Liver (tissue), 9 donors: ENCODE measurements around the gene SEZ6L. TPM values are rescaled to one million over a fixed set of nuclear protein-coding genes. Genes with fewer than 3 reads are reported as not detected.

ENCODE experiments used
- DNase-seq: peaks from one replicate; pipeline ENCODE4 v3.0.0-alpha.2; 2017; ENCODE audit warnings: low spot score
- H3K27ac ChIP-seq, 2 donors: one replicate each; pipeline ENCODE4 v1.7.0; 2013; ENCODE audit warnings: inconsistent platforms in 2 of 2, low read length in 2 of 2, control low read depth in 1 of 2, low read depth in 1 of 2, mild to moderate bottlenecking in 1 of 2
- H3K27me3 ChIP-seq, 4 donors: one replicate each; pipeline versions ENCODE4 v1.6.1 to v1.7.0; 2013; ENCODE audit warnings: low read length in 3 of 4, inconsistent platforms in 1 of 4, mild to moderate bottlenecking in 1 of 4, moderate library complexity in 1 of 4; ENCODE audit not compliant: control insufficient read depth in 4 of 4, insufficient read depth in 4 of 4
- H3K36me3 ChIP-seq, 4 donors: one replicate each; pipeline versions ENCODE4 v1.6.1 to v1.7.0; 2013; ENCODE audit warnings: low read length in 3 of 4, mild to moderate bottlenecking in 3 of 4, low read depth in 1 of 4, moderate library complexity in 1 of 4; ENCODE audit not compliant: control insufficient read depth in 4 of 4, insufficient read depth in 3 of 4
- H3K4me1 ChIP-seq, 4 donors: one replicate each; pipeline versions ENCODE4 v1.6.1 to v1.7.0; 2013; ENCODE audit warnings: low read length in 3 of 4, mild to moderate bottlenecking in 3 of 4, moderate library complexity in 1 of 4; ENCODE audit not compliant: control insufficient read depth in 4 of 4, insufficient read depth in 4 of 4
- H3K4me3 ChIP-seq, 3 donors: one replicate each; pipeline versions ENCODE4 v1.6.1 to v1.7.0; 2013; ENCODE audit warnings: low read length in 3 of 3, control low read depth in 1 of 3, low read depth in 1 of 3, mild to moderate bottlenecking in 1 of 3
- H3K9ac ChIP-seq, 2 donors: one replicate each; pipeline ENCODE4 v1.7.0; 2013; ENCODE audit warnings: low read length in 2 of 2, mild to moderate bottlenecking in 2 of 2, moderate library complexity in 2 of 2, control low read depth in 1 of 2, low read depth in 1 of 2
- H3K9me3 ChIP-seq, 4 donors: one replicate each; pipeline versions ENCODE4 v1.6.1 to v1.7.0; 2013; ENCODE audit warnings: low read length in 3 of 4; ENCODE audit not compliant: control insufficient read depth in 4 of 4
- EGR1 ChIP-seq, 2 donors: IDR thresholded peaks; 2 replicates each; pipeline ENCODE4 v1.6.1; 2016 to 2018; ENCODE audit warnings: antibody characterized with exemption in 2 of 2, low read depth in 2 of 2
- FOXA1 ChIP-seq: IDR thresholded peaks from 2 replicates; pipeline ENCODE4 v1.6.1; 2016; ENCODE audit warnings: antibody characterized with exemption
- FOXA2 ChIP-seq: IDR thresholded peaks from 2 replicates; pipeline ENCODE4 v1.6.1; 2016; ENCODE audit warnings: antibody characterized with exemption
- GABPA ChIP-seq, 2 donors: IDR thresholded peaks in 1 of 2; conservative IDR thresholded peaks in 1 of 2; 2 replicates each; pipeline ENCODE4 v1.6.1; 2016; ENCODE audit warnings: antibody characterized with exemption in 2 of 2, mild to moderate bottlenecking in 1 of 2, moderate library complexity in 1 of 2
- HNF4A ChIP-seq, 2 donors: conservative IDR thresholded peaks; 2 replicates each; pipeline ENCODE4 v1.6.1; 2016; ENCODE audit warnings: antibody characterized with exemption in 2 of 2, mild to moderate bottlenecking in 2 of 2
- HNF4G ChIP-seq: IDR thresholded peaks from 2 replicates; pipeline ENCODE4 v1.6.1; 2016; ENCODE audit warnings: antibody characterized with exemption
- JUND ChIP-seq, 2 donors: IDR thresholded peaks; 2 replicates each; pipeline ENCODE4 v1.6.1; 2016; ENCODE audit warnings: antibody characterized with exemption in 2 of 2
- NR2F2 ChIP-seq: IDR thresholded peaks from 2 replicates; pipeline ENCODE4 v1.6.1; 2016; ENCODE audit warnings: antibody characterized with exemption
- RAD21 ChIP-seq, 2 donors: IDR thresholded peaks; 2 replicates each; pipeline ENCODE4 v1.6.1; 2016; ENCODE audit warnings: antibody characterized with exemption in 2 of 2, mild to moderate bottlenecking in 2 of 2
- REST ChIP-seq: IDR thresholded peaks from 2 replicates; pipeline ENCODE4 v1.6.1; 2016; ENCODE audit warnings: antibody characterized with exemption, mild to moderate bottlenecking
- RXRA ChIP-seq, 2 donors: IDR thresholded peaks; 2 replicates each; pipeline ENCODE4 v1.6.1; 2017 to 2018; ENCODE audit warnings: antibody characterized with exemption in 2 of 2, mild to moderate bottlenecking in 1 of 2
- SP1 ChIP-seq: IDR thresholded peaks from 2 replicates; pipeline ENCODE4 v1.6.1; 2018; ENCODE audit warnings: antibody characterized with exemption, mild to moderate bottlenecking
- TAF1 ChIP-seq: conservative IDR thresholded peaks from 2 replicates; pipeline ENCODE4 v1.6.1; 2016; ENCODE audit warnings: antibody characterized with exemption, mild to moderate bottlenecking
- YY1 ChIP-seq: IDR thresholded peaks from 2 replicates; pipeline ENCODE4 v1.6.1; 2016; ENCODE audit warnings: antibody characterized with exemption, mild to moderate bottlenecking
- WGBS: extraction: QIAGEN DNeasy Blood & Tissue Kit; methylation state at CpG from one replicate; pipeline ENCODE4 v1.1.7; 2013; 5-methylcytosine and 5-hydroxymethylcytosine counted together
- polyA plus RNA-seq, 2 donors: library from polyadenylated mRNA; stranded (reverse) in 1 of 2; unstranded in 1 of 2; fragments of 200-250 nt in 1 of 2; fragments of >200 nt in 1 of 2; fragmentation: Nextera tagmentation in 1 of 2; extraction: Ambion mirVana in 1 of 2; gene quantifications; one replicate each; pipeline versions ENCODE4 v1.2.1 to v1.2.3, GENCODE V29; 2013 to 2015
- total RNA-seq, 2 donors: library from RNA; depleted of rRNA; stranded (reverse); fragments of >200 nt; gene quantifications; one replicate each; pipeline ENCODE4 v1.2.3, GENCODE V29; 2014
- TF ChIP-seq, protein P1 (sequence below): IDR thresholded peaks from 2 replicates; pipeline ENCODE4 v1.6.1; 2016; ENCODE audit warnings: antibody characterized with exemption
- TF ChIP-seq, protein P2 (sequence below): fragments of 150-350 bp; IDR thresholded peaks from 2 replicates; pipeline ENCODE4 v1.5.1; 2017; ENCODE audit warnings: improper control_type of control experiment, low read depth, low read length; ENCODE audit not compliant: missing input control
- TF ChIP-seq, protein P3 (sequence below): IDR thresholded peaks from 2 replicates; pipeline ENCODE4 v1.6.1; 2016; ENCODE audit warnings: antibody characterized with exemption
- TF ChIP-seq, protein P4 (sequence below): IDR thresholded peaks from 2 replicates; pipeline ENCODE4 v1.6.1; 2016; ENCODE audit warnings: antibody characterized with exemption
- donor health status: healthy.
- donor health status: healthy.
- donor health status: healthy.
- donor health status: healthy.
- donor health status: healthy.

SEZ6L gene
- total and polyA plus RNA-seq, 4 donors: under 0.01 to 0.70 (median 0.08) TPM; not detected in 1

GRCh38 chr22:26199665-26200064 is 30.4 kb downstream of the SEZ6L start:
- DNase-seq: no peak
- no peaks in the 10 kb centered on the region for H3K36me3 ChIP-seq
- peaks cover 0 to 9% (median 0%) of the 10 kb centered on the region in 4 donors for H3K27me3 ChIP-seq
- H3K9ac ChIP-seq: no peak overlapping the region
- H3K9me3 ChIP-seq: no peaks in the 10 kb centered on the region
- H3K4me3 ChIP-seq: no peak overlapping the region
- TF ChIP-seq GABPA (IDR thresholded peaks at IDR 0.05 in 1 of 2, conservative IDR thresholded peaks at IDR 0.05 in 1 of 2) (no peak), RXRA (IDR thresholded peaks at IDR 0.05) (no peak), NR2F2 (no peak), TAF1 (no peak), SP1 (no peak), FOXA2 (no peak), HNF4A (conservative IDR thresholded peaks at IDR 0.05) (no peak), HNF4G (no peak), RAD21 (IDR thresholded peaks at IDR 0.05) (no peak), EGR1 (IDR thresholded peaks at IDR 0.05; ENCODE audit: low read depth in 2 of 2) (no peak), REST (no peak), JUND (IDR thresholded peaks at IDR 0.05) (no peak), FOXA1 (no peak), YY1 (no peak)
- TF ChIP-seq, protein P1, sequence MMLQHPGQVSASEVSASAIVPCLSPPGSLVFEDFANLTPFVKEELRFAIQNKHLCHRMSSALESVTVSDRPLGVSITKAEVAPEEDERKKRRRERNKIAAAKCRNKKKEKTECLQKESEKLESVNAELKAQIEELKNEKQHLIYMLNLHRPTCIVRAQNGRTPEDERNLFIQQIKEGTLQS: no peak
- TF ChIP-seq, protein P2, sequence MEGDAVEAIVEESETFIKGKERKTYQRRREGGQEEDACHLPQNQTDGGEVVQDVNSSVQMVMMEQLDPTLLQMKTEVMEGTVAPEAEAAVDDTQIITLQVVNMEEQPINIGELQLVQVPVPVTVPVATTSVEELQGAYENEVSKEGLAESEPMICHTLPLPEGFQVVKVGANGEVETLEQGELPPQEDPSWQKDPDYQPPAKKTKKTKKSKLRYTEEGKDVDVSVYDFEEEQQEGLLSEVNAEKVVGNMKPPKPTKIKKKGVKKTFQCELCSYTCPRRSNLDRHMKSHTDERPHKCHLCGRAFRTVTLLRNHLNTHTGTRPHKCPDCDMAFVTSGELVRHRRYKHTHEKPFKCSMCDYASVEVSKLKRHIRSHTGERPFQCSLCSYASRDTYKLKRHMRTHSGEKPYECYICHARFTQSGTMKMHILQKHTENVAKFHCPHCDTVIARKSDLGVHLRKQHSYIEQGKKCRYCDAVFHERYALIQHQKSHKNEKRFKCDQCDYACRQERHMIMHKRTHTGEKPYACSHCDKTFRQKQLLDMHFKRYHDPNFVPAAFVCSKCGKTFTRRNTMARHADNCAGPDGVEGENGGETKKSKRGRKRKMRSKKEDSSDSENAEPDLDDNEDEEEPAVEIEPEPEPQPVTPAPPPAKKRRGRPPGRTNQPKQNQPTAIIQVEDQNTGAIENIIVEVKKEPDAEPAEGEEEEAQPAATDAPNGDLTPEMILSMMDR: no peak
- TF ChIP-seq, protein P3, sequence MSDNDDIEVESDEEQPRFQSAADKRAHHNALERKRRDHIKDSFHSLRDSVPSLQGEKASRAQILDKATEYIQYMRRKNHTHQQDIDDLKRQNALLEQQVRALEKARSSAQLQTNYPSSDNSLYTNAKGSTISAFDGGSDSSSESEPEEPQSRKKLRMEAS: no peak
- TF ChIP-seq, protein P4, sequence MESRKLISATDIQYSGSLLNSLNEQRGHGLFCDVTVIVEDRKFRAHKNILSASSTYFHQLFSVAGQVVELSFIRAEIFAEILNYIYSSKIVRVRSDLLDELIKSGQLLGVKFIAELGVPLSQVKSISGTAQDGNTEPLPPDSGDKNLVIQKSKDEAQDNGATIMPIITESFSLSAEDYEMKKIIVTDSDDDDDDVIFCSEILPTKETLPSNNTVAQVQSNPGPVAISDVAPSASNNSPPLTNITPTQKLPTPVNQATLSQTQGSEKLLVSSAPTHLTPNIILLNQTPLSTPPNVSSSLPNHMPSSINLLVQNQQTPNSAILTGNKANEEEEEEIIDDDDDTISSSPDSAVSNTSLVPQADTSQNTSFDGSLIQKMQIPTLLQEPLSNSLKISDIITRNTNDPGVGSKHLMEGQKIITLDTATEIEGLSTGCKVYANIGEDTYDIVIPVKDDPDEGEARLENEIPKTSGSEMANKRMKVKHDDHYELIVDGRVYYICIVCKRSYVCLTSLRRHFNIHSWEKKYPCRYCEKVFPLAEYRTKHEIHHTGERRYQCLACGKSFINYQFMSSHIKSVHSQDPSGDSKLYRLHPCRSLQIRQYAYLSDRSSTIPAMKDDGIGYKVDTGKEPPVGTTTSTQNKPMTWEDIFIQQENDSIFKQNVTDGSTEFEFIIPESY: no peak
- WGBS: 51% methylated on average over 3 of the region's 3 CpGs
- no peaks in the 10 kb centered on the region for H3K4me1 ChIP-seq
- no peak overlapping the region for H3K27ac ChIP-seq
